HL-60 (cell line): ENCODE data around the gene PAOX.

Experiments used
- DNase-seq, 2 experiments: peaks; one replicate each; pipeline ENCODE4 v3.0.0-alpha.2; 2010 to 2020; ENCODE audit warnings: low read depth in 1 of 2, low spot score in 1 of 2
- H3K27ac ChIP-seq: fragments of 250-450 bp; sonication (Bioruptor Pico); replicated peaks from 2 replicates; pipeline ENCODE4 v1.5.1; 2020; ENCODE audit warnings: mild to moderate bottlenecking, moderate library complexity
- H3K27me3 ChIP-seq: fragments of 250-450 bp; sonication (Bioruptor Pico); 2 replicates; pipeline ENCODE4 v1.5.1; 2021; ENCODE audit warnings: mild to moderate bottlenecking, moderate library complexity; ENCODE audit not compliant: insufficient read depth, poor library complexity, severe bottlenecking
- H3K4me3 ChIP-seq: replicated peaks from 2 replicates; pipeline ENCODE4 v1.5.1; 2011; ENCODE audit warnings: mild to moderate bottlenecking, control low read depth, low read length; ENCODE audit not compliant: insufficient read depth
- GABPA ChIP-seq: IDR thresholded peaks from 2 replicates; pipeline ENCODE4 v1.6.1; 2012; ENCODE audit warnings: low read depth
- POLR2AphosphoS5 ChIP-seq: IDR thresholded peaks from 2 replicates; pipeline ENCODE4 v1.6.1; 2012; ENCODE audit warnings: low read depth
- SPI1 ChIP-seq: IDR thresholded peaks from 2 replicates; pipeline ENCODE4 v1.6.1; 2012; ENCODE audit warnings: low read depth, mild to moderate bottlenecking, borderline replicate concordance
- TF ChIP-seq, protein P1 (sequence below): IDR thresholded peaks from one replicate; pipeline ENCODE4 v1.5.1; 2011; ENCODE audit warnings: low read length, control low read depth, inconsistent platforms; ENCODE audit not compliant: insufficient read depth
- TF ChIP-seq, protein P2 (sequence below): IDR thresholded peaks from 2 replicates; pipeline ENCODE4 v1.6.1; 2012; ENCODE audit warnings: low read depth; ENCODE audit not compliant: insufficient replicate concordance

The PAOX gene

DNA sequence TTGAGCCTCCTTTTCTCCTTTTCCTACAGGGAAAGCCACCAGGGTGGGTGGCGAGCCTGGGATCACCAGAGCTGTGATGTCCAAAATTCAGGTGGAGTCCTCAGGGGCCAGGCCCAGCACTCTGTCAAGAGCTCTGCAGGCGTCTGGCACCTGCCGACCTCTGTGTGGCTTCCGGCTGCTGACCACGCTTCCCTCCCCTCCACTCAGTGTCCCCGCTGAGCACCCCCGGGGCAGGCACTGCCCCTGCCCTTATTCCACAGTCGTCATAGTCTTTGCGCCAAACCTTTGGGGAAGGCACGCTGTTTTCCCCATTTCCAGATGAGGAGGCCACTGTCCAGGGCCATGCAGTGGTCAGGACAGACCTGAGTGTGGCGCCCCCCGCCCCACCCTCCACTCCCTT is 22.4 kb downstream of the PAOX start:
- H3K27ac ChIP-seq: no peak overlapping the region
- no peak for DNase-seq
- TF ChIP-seq SPI1 (no peak), POLR2AphosphoS5 (no peak), GABPA (no peak)
- TF ChIP-seq, protein P1, sequence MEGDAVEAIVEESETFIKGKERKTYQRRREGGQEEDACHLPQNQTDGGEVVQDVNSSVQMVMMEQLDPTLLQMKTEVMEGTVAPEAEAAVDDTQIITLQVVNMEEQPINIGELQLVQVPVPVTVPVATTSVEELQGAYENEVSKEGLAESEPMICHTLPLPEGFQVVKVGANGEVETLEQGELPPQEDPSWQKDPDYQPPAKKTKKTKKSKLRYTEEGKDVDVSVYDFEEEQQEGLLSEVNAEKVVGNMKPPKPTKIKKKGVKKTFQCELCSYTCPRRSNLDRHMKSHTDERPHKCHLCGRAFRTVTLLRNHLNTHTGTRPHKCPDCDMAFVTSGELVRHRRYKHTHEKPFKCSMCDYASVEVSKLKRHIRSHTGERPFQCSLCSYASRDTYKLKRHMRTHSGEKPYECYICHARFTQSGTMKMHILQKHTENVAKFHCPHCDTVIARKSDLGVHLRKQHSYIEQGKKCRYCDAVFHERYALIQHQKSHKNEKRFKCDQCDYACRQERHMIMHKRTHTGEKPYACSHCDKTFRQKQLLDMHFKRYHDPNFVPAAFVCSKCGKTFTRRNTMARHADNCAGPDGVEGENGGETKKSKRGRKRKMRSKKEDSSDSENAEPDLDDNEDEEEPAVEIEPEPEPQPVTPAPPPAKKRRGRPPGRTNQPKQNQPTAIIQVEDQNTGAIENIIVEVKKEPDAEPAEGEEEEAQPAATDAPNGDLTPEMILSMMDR: no peak
- TF ChIP-seq, protein P2, sequence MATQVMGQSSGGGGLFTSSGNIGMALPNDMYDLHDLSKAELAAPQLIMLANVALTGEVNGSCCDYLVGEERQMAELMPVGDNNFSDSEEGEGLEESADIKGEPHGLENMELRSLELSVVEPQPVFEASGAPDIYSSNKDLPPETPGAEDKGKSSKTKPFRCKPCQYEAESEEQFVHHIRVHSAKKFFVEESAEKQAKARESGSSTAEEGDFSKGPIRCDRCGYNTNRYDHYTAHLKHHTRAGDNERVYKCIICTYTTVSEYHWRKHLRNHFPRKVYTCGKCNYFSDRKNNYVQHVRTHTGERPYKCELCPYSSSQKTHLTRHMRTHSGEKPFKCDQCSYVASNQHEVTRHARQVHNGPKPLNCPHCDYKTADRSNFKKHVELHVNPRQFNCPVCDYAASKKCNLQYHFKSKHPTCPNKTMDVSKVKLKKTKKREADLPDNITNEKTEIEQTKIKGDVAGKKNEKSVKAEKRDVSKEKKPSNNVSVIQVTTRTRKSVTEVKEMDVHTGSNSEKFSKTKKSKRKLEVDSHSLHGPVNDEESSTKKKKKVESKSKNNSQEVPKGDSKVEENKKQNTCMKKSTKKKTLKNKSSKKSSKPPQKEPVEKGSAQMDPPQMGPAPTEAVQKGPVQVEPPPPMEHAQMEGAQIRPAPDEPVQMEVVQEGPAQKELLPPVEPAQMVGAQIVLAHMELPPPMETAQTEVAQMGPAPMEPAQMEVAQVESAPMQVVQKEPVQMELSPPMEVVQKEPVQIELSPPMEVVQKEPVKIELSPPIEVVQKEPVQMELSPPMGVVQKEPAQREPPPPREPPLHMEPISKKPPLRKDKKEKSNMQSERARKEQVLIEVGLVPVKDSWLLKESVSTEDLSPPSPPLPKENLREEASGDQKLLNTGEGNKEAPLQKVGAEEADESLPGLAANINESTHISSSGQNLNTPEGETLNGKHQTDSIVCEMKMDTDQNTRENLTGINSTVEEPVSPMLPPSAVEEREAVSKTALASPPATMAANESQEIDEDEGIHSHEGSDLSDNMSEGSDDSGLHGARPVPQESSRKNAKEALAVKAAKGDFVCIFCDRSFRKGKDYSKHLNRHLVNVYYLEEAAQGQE: no peak
- no peak overlapping the region for H3K4me3 ChIP-seq
- no peaks in the 10 kb centered on the region for H3K27me3 ChIP-seq

DNA sequence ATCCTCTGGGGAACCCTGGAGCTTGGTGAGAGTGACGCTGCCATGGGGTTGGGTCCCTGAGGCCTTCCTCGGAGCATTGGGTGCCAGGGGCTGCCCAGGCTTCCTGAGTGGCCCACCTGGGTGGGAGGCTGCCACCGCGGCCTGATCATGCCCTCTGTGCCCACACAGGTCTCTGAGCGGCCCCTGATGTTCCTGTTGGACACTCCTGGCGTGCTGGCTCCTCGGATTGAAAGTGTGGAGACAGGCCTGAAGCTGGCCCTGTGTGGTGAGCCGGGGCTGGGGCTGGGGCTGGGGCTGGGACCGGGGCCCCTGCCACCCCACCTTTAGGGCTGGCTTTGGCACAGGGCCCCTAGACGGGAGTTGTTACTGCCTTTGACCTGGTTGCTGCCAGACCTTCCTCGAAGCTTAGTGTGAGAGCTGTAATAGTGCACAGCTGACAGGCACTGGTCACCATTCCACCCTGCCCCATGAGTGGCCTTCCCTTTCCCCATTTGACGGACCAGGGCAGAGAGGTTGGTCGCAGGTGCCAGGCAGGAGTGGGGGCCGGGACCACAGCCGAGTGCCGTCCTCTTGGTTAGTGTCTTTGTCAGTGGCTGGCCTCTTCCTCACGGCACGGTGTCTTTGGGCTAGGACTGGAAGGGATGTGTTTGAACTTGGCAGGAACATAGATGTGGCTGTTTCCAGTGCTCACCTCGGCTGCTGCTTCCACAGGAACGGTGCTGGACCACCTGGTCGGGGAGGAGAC is 23.1 kb downstream of the PAOX start:
- no peak for TF ChIP-seq GABPA
- TF ChIP-seq, protein P1: no peak
- Histone ChIP-seq H3K27ac (no peak overlapping the region), H3K4me3 (no peak overlapping the region), H3K27me3 (no peaks in the 10 kb centered on the region)
- DNase-seq: no peak

DNA sequence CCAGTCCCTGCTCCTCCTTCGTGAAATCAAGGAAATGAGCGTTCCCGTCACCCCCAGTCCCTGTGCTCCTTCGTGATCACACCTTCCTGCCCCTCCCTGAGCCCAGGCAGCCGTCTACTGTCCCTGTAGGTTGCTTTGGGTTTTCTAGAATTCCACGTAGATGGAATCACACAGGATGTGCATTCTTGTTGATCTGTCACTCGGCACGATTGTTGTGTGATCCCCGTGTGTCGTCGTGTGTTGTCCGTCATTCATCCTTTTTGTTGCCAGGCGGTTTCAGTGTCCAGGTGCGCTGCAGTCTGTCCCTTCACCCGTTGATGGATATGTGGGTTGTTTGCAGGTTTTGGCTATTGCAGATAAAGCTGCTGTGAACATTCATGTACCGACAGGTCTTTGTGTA is 24.3 kb downstream of the PAOX start:
- H3K4me3 ChIP-seq: no peak overlapping the region
- H3K27me3 ChIP-seq: no peaks in the 10 kb centered on the region
- no peak for TF ChIP-seq GABPA
- TF ChIP-seq POLR2AphosphoS5: no peak
- TF ChIP-seq, protein P2: no peak
- no peak for TF ChIP-seq SPI1
- TF ChIP-seq, protein P1: no peak
- H3K27ac ChIP-seq: no peak overlapping the region
- no peak for DNase-seq

DNA sequence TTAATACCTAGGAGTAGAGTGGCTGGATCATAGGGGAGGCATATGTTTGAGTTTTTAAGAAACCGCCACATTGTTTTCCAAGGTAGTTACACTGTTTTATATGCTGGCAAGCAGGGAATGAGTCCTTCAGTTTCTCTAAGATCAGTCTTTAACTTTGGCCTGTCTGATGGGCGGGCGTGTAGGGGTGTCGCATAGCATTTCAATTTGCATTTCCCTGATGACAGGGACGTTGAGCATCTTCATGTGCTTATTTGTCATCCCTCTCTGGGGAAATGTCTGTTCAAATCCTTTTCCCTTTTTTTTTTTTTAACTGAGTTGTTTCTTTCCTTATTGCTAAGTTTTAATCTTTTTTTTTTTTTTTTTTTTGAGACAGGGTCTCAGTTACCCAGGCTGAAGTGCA is 24.7 kb downstream of the PAOX start:
- TF ChIP-seq, protein P2: no peak
- TF ChIP-seq, protein P1: no peak
- TF ChIP-seq POLR2AphosphoS5: no peak
- no peak for TF ChIP-seq GABPA
- TF ChIP-seq SPI1: no peak
- no peak for DNase-seq
- H3K27ac ChIP-seq: no peak overlapping the region
- H3K27me3 ChIP-seq: no peaks in the 10 kb centered on the region
- H3K4me3 ChIP-seq: no peak overlapping the region
